SK-N-MC (cell line): ENCODE results near the gene LGI1.

Source experiments
- EZH2 ChIP-seq: fragments of 200-600 bp; sonication (generic); IDR thresholded peaks from one replicate; pipeline ENCODE4 v1.6.1; 2017; ENCODE audit warnings: antibody characterized with exemption
- POLR2AphosphoS5 ChIP-seq: IDR thresholded peaks from 2 replicates; pipeline ENCODE4 v1.6.1; 2012; ENCODE audit warnings: mild to moderate bottlenecking, low read depth, low read length, borderline replicate concordance

DNA sequence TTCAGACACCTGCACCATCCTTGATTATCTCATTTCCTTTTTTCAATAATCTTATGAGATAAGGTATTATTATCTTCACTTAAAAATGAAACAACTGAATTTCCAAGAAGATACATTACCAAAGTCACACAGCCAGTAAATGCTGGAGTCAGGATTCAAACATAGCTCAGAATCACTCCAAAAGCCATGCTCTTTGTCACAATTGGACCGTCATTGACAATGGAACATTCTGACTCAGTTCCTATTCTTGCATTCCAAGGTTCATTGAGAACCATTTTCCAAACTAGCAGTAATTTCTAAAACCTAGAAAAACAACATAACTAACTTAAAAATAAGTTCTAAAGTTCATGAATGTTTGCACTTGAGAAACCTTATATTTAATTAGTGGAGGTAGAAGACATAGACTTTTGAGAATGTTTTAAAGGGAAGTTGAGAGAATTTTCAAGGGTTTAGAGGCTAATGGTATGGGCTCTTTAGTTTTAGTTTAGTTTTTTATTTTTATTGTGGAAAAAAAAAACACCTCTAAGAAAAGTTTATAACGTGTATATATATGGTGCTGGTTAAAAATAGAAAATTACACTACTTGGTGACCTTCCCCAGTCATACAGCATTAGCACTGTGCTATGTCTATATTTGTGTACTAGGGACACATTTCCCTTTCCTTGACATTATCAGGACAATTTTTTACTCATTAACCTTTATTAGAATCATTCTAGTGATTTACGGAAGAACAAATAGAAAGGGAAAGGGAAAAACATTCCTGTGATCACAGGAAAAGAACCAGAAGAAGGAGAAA, 30.9 kb downstream of the LGI1 start:
- TF ChIP-seq POLR2AphosphoS5 (no peak), EZH2 (no peak)
